HG03060 (cell line): ENCODE measurements around the gene CUEDC1.

ENCODE experiments used
- ATAC-seq: cut with Tn5 transposase; IDR thresholded peaks from one replicate; pipeline ENCODE4 v1.9.1; 2021; ENCODE audit warnings: low read depth, moderate number of reproducible peaks; ENCODE audit not compliant: unreplicated experiment

The CUEDC1 gene

GRCh38 chr17:57881783-57882351, 73.3 kb downstream of the CUEDC1 start:
- ATAC-seq = no peak

- no peak for ATAC-seq
Measured at GRCh38 chr17:57881143-57881542, 74.1 kb downstream of the CUEDC1 start.

GRCh38 chr17:57880086-57880456, 75.1 kb downstream of the CUEDC1 start:
- ATAC-seq = no peak

- ATAC-seq = no peak
Measured at GRCh38 chr17:57879437-57880085, 75.7 kb downstream of the CUEDC1 start.

- no peak for ATAC-seq
Measured at GRCh38 chr17:57877803-57878377, 77.3 kb downstream of the CUEDC1 start.

GRCh38 chr17:57876866-57877237, 78.4 kb downstream of the CUEDC1 start:
- ATAC-seq = no peak

- no peak for ATAC-seq
Measured at GRCh38 chr17:57876023-57876865, 79.0 kb downstream of the CUEDC1 start.

- ATAC-seq = no peak
Measured at GRCh38 chr17:57875290-57876022, 79.8 kb downstream of the CUEDC1 start.

GRCh38 chr17:57874434-57875289, 80.5 kb downstream of the CUEDC1 start:
- ATAC-seq = no peak

GRCh38 chr17:57874058-57874419, 81.2 kb downstream of the CUEDC1 start:
- ATAC-seq = no peak

GRCh38 chr17:57873261-57874057, 81.8 kb downstream of the CUEDC1 start:
- no peak for ATAC-seq

- ATAC-seq = no peak
Measured at GRCh38 chr17:57872536-57872935, 82.7 kb downstream of the CUEDC1 start.

GRCh38 chr17:57871863-57872262, 83.3 kb downstream of the CUEDC1 start:
- ATAC-seq = no peak

- no peak for ATAC-seq
Measured at GRCh38 chr17:57871155-57871554, 84.1 kb downstream of the CUEDC1 start.

GRCh38 chr17:57870283-57870635, 85.0 kb downstream of the CUEDC1 start:
- no peak for ATAC-seq

- ATAC-seq = no peak
Measured at GRCh38 chr17:57869617-57870282, 85.5 kb downstream of the CUEDC1 start.

- ATAC-seq = no peak
Measured at GRCh38 chr17:57868910-57869616, 86.1 kb downstream of the CUEDC1 start.
